Central memory CD4-positive, alpha-beta T cell (primary cell): Measurements from ENCODE around the gene U2AF1L4.
"Not testable (repeated sequence)": the region's sequence is repeated elsewhere in the genome, so short reads cannot be mapped to it uniquely, and the experiment has no call there.

ENCODE experiments used
- DNase-seq: peaks from one replicate; pipeline ENCODE4 v3.0.0; 2022

The U2AF1L4 gene

GRCh38 chr19:35739275-35740107 is 5.7 kb downstream of the U2AF1L4 start:
- DNase-seq, result no peak

GRCh38 chr19:35738887-35739229 is 6.4 kb downstream of the U2AF1L4 start:
- DNase-seq, result no peak

GRCh38 chr19:35738021-35738886 is 7.0 kb downstream of the U2AF1L4 start:
- no peak for DNase-seq

- DNase-seq, result no peak
Measured at GRCh38 chr19:35736913-35737886, 8.0 kb downstream of the U2AF1L4 start.

- no peak for DNase-seq
Measured at GRCh38 chr19:35734889-35735288, 10.3 kb downstream of the U2AF1L4 start.

GRCh38 chr19:35734273-35734672 is 10.9 kb downstream of the U2AF1L4 start:
- DNase-seq, result no peak

GRCh38 chr19:35733180-35734125 is 11.8 kb downstream of the U2AF1L4 start:
- no peak for DNase-seq

GRCh38 chr19:35732540-35733179 is 12.6 kb downstream of the U2AF1L4 start:
- no peak for DNase-seq

GRCh38 chr19:35731779-35732405 is 13.3 kb downstream of the U2AF1L4 start:
- DNase-seq, result no peak

- no peak for DNase-seq
Measured at GRCh38 chr19:35731353-35731752, 13.9 kb downstream of the U2AF1L4 start.

GRCh38 chr19:35730326-35730725 is 14.9 kb downstream of the U2AF1L4 start:
- no peak for DNase-seq

- DNase-seq, result no peak
Measured at GRCh38 chr19:35729763-35730162, 15.5 kb downstream of the U2AF1L4 start.

GRCh38 chr19:35729021-35729420 is 16.2 kb downstream of the U2AF1L4 start:
- no peak for DNase-seq

- no peak for DNase-seq
Measured at GRCh38 chr19:35727956-35728706, 17.1 kb downstream of the U2AF1L4 start.

- DNase-seq, result no peak
Measured at GRCh38 chr19:35727053-35727955, 17.9 kb downstream of the U2AF1L4 start.

- no peak for DNase-seq
Measured at GRCh38 chr19:35725216-35725861, 19.9 kb downstream of the U2AF1L4 start.

- DNase-seq, result no peak
Measured at GRCh38 chr19:35724560-35724959, 20.7 kb downstream of the U2AF1L4 start.

GRCh38 chr19:35724132-35724531 is 21.1 kb downstream of the U2AF1L4 start:
- DNase-seq, result not testable (repeated sequence)
